Psoas muscle (tissue), 8 donors: Measurements from ENCODE around the gene HGFAC. TPM values are rescaled to one million over a fixed set of nuclear protein-coding genes. Genes with fewer than 3 reads are reported as not detected.
A peak's percentile ranks its signal among the peaks of the same experiment; 100 is the strongest.

Experiments used
- ATAC-seq, 4 donors: fragments of 200-7000 bp; cut with Tn5 transposase; one replicate each; pipeline ENCODE4 v1.9.1; 2020; ENCODE audit warnings: moderate library complexity in 3 of 4, mild to moderate bottlenecking in 2 of 4
- DNase-seq, 2 donors: peaks; one replicate each; pipeline ENCODE4 v3.0.0-alpha.2; 2020
- H3K27ac ChIP-seq: fragments of 200-600 bp; one replicate; pipeline ENCODE4 v1.8.0; 2022
- H3K27me3 ChIP-seq, 3 donors: fragments of 200-600 bp in 1 of 3; one replicate each; pipeline versions ENCODE4 v1.6.1 to v1.8.0; 2013 to 2022; ENCODE audit warnings: low read length in 2 of 3, mild to moderate bottlenecking in 2 of 3, moderate library complexity in 1 of 3; ENCODE audit not compliant: insufficient read depth in 3 of 3
- H3K36me3 ChIP-seq, 2 donors: fragments of 200-600 bp in 1 of 2; one replicate each; pipeline versions ENCODE4 v1.6.1 to v1.8.0; 2013 to 2022; ENCODE audit warnings: low read depth in 1 of 2, mild to moderate bottlenecking in 1 of 2, moderate library complexity in 1 of 2; ENCODE audit not compliant: insufficient read depth in 1 of 2
- H3K4me1 ChIP-seq: fragments of 200-600 bp; one replicate; pipeline ENCODE4 v1.8.0; 2022
- H3K4me3 ChIP-seq: fragments of 200-600 bp; one replicate; pipeline ENCODE4 v1.8.0; 2022; ENCODE audit warnings: mild to moderate bottlenecking
- H3K9me3 ChIP-seq: fragments of 200-600 bp; one replicate; pipeline ENCODE4 v1.8.0; 2022
- WGBS, 3 donors: extraction: QIAGEN DNeasy Blood & Tissue Kit; methylation state at CpG; one replicate each; pipeline versions ENCODE4 v1.1.6 to v1.1.7; 2013; 5-methylcytosine and 5-hydroxymethylcytosine counted together
- intact Hi-C, 2 donors: fragments of 100-400 bp; cut with DNase I; formaldehyde crosslinking; loops; one replicate each; pipeline versions ENCODE4 v1.11.0 to v1.14.2; 2022
- polyA plus RNA-seq, 3 donors: library from polyadenylated mRNA; stranded (reverse); fragments of 200-250 nt; gene quantifications; one replicate each; pipeline ENCODE4 v1.2.3, GENCODE V29; 2013
- total RNA-seq, 4 donors: library from RNA; stranded (reverse); fragmentation: NEBNext Ultra II Directional in 2 of 4; extraction: Animal tissue kit (Norgen Biotek cat#: 25700) in 2 of 4; gene quantifications; one replicate each; pipeline versions ENCODE4 v1.2.1 to v1.2.4, GENCODE V29; 2021 to 2023
- TF ChIP-seq, protein P1 (sequence below): fragments of 200-600 bp; IDR thresholded peaks from one replicate; pipeline ENCODE4 v1.8.0; 2022; ENCODE audit warnings: antibody characterized with exemption
- donor health status: healthy with polysubstance abuse.
- donor health status: DM: no; HTN: no; CAD: no; lungs with moderate emphysema.
- donor health status: Bipolar disorder and iron deficiency.
- donor health status: healthy.
- donor health status: DM: yes; HTN: yes; CAD: no.
- donor health status: DM: no; HTN: no; CAD: no.
- donor health status: DM: no; HTN: no; CAD: no.
- donor health status: DM: yes; HTN: yes; CAD: no.

The HGFAC gene
- total and polyA plus RNA-seq, 7 donors: 0.09 to 1.2 (median 0.39) TPM; not detected in 1

DNA sequence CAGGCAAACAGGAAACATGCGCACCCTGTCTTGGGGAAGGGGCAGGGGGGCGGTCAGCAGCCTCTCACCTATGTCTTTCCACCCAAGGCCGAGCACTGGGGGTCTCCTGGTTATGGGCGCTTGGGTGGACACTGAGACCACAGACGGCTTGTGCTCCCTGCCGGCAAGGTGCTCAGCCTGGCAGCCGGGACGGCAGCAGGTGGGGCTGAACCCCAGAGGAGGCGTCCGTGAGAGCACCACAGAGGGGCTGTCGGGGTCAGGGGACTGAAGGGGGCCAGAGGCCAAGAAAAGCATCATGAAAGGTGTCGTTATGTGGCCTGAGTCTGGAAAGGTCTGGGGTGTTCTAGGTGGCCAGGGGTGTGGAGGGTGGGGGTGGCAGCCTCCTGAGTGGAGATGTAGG, 40.9 kb downstream of the HGFAC start:
- no peak for ATAC-seq
- H3K4me3 ChIP-seq: no peak overlapping the region
- peak overlapping the region; percentile 99 for H3K27ac ChIP-seq
- H3K4me1 ChIP-seq: peaks cover 54% of the 10 kb centered on the region
- no peaks in the 10 kb centered on the region for H3K36me3 ChIP-seq
- intact Hi-C loops: no loop called here
- no peaks in the 10 kb centered on the region for H3K9me3 ChIP-seq
- TF ChIP-seq, protein P1, sequence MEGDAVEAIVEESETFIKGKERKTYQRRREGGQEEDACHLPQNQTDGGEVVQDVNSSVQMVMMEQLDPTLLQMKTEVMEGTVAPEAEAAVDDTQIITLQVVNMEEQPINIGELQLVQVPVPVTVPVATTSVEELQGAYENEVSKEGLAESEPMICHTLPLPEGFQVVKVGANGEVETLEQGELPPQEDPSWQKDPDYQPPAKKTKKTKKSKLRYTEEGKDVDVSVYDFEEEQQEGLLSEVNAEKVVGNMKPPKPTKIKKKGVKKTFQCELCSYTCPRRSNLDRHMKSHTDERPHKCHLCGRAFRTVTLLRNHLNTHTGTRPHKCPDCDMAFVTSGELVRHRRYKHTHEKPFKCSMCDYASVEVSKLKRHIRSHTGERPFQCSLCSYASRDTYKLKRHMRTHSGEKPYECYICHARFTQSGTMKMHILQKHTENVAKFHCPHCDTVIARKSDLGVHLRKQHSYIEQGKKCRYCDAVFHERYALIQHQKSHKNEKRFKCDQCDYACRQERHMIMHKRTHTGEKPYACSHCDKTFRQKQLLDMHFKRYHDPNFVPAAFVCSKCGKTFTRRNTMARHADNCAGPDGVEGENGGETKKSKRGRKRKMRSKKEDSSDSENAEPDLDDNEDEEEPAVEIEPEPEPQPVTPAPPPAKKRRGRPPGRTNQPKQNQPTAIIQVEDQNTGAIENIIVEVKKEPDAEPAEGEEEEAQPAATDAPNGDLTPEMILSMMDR: no peak
- H3K27me3 ChIP-seq: no peaks in the 10 kb centered on the region
- DNase-seq: no peak
- 71 to 90% (median 72%) methylated on average over 12 of the region's 12 CpGs for WGBS, 3 donors

DNA sequence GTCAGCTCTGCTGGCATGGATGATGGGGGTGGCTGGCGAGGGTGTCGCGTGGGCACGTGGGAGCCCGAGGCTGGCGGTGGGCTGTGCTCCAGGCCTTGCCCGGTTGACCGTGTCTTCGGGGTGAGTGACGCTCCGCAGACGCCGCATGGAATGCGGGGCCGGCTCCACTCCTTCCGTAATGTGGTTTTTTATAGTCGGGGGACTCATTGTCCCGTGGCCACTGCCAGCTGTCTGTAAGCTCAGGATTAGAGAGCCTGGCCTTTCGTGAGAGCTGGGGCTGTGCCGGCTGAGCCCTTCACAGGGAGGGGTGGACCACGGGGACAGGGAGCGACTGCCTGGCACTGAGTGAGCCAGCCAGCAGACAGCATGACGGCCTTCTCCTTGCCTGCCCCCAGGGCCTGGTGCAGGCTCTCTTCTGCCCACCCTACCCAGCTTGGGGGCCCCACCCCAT, 41.7 kb downstream of the HGFAC start:
- TF ChIP-seq, protein P1: no peak
- H3K27me3 ChIP-seq: no peaks in the 10 kb centered on the region
- 14 to 35% (median 17%) methylated on average over 13 to 23 of the region's 23 CpGs for WGBS, 3 donors

DNA sequence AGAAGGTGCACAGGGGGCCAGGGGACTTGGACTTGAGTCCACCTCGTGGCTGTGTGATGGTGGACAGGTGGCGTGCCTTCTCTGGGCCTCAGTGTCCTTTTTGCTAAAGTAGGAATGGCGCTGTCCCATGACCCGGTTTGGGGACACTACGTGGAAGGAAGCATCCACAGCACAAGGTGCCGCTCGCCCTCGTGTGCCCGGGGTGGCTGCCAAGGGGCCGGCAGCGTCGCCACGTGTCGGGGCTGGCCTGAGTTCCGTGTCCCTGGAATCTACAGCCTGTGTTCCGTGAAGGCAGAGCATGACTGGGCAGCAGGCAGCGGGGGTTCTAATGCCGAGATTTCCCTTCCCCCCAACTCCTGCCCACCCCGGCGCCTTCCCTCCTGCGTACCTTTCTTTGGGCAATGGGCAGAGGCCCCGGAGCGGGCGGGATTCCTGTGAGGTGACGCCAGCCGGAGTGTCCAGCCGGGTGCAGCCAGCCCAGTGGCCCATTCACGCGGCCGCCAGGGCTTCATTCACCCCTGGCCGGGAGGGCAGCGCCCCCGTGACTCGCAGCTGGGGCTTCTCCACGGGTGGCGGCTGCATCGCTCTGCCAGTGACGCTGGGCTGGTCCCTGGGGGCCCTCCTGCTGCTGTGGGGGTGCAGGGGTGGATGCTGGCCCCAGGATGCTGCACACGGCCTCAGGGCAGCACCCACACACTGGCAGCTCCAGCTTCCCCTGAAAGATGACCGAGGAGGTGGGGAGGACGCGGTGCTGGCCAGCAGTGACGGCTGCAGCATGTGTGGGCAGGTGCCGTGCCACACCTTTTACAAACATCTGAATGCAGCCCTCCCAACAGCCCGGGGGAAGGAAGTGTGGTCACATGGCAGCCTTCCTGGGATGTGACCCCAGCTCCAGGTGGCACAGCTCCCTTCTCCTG, 42.5 kb downstream of the HGFAC start:
- intact Hi-C loops: no loop called here
- TF ChIP-seq, protein P1: no peak
- ATAC-seq (peak; percentile 65 to 73 (median 67)), DNase-seq (peak; percentile 86 to 95)
- Histone ChIP-seq H3K9me3 (no peaks in the 10 kb centered on the region), H3K27ac (peak overlapping the region; percentile 99), H3K36me3 (no peaks in the 10 kb centered on the region), H3K4me3 (peak overlapping the region; percentile 13), H3K4me1 (peaks cover 54% of the 10 kb centered on the region), H3K27me3 (no peaks in the 10 kb centered on the region)
- WGBS, 3 donors: 18 to 40% (median 20%) methylated on average over 41 to 45 of the region's 45 CpGs

More for the DNA sequence above, 41.7 kb downstream of the HGFAC start:
- peak; percentile 85 to 97 for DNase-seq
- Histone ChIP-seq H3K27ac (peak overlapping the region; percentile 99), H3K36me3 (no peaks in the 10 kb centered on the region), H3K4me3 (peak overlapping the region; percentile 13), H3K4me1 (peaks cover 54% of the 10 kb centered on the region), H3K9me3 (no peaks in the 10 kb centered on the region)
- peak; percentile 74 to 80 (median 76) for ATAC-seq
- intact Hi-C loops: no loop called here

DNA sequence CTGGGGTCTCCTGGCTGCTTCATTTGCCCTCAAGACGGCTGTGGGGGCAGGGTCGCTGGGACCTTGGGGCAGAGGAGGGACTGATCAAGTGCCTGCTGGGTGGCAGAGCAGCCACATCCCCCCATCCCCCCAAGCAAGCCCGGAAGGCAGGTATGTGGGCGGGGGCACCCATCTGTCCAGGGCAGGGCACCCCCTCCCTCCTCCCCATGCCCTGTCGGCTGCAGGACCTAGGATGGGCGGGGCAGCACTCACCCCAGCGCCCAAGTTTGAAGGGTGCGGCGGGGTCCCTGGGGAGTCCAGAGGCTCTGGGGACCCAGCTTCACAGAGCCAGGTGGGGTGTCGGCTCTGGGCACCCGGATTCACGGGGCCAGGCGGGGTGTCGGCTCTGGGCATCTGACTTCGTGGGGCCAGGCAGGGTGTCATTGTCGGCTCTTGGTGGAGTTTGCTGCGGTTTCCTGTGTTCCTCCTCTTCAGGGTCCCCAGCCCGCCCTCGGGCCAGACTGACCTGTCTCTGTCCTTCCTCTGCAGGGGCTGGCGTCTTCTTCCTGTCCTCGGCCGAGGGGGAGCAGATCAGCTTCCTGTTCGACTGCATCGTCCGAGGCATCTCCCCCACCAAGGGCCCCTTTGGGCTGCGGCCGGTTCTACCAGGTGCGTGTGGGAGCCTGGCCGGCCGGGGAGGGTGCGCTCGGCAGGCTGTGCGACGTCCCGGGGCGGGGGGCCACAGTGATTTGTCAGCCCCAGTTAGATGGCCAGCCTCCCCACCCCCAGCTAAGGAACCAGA, 43.4 kb downstream of the HGFAC start:
- no peaks in the 10 kb centered on the region for H3K9me3 ChIP-seq
- intact Hi-C loops: loop anchor here in 1 of 2 donors (5.0 kb wide), 1 partner anchor 42 kb away; no protein-coding TSS in a partner anchor
- peaks cover 48% of the 10 kb centered on the region for H3K4me1 ChIP-seq
- TF ChIP-seq, protein P1: no peak
- H3K27me3 ChIP-seq: no peaks in the 10 kb centered on the region
- ATAC-seq (no peak), DNase-seq (no peak)
- H3K4me3 ChIP-seq: peak overlapping the region; percentile 13
- H3K27ac ChIP-seq: peak overlapping the region; percentile 99
- no peaks in the 10 kb centered on the region for H3K36me3 ChIP-seq
- 50 to 53% (median 51%) methylated on average over 33 to 36 of the region's 36 CpGs for WGBS, 3 donors
